Measurements from ENCODE around the gene PHF21A. TPM values are rescaled to one million over a fixed set of nuclear protein-coding genes. Genes with fewer than 3 reads are reported as not detected.

PHF21A gene
- total and polyA plus RNA-seq, 2 of the 8 experiments (the other 6 are each of a cell fraction or from before 2014, with no cell fraction given): 17.6 to 40.3 TPM

GRCh38 chr11:46044601-46045000 lies 76.7 kb downstream of the PHF21A start (continued):
- no peak for TF ChIP-seq CHD7 (IDR thresholded peaks at IDR 0.05; ENCODE audit: insufficient replicate concordance, low read length)
- TF ChIP-seq FOSL1 (IDR thresholded peaks at IDR 0.05; ENCODE audit: insufficient read depth, low read depth, low read length): no peak
- TF ChIP-seq USF2 (IDR thresholded peaks at IDR 0.05; ENCODE audit: low read length): no peak
